ENCODE measurements around the gene CPNE5. TPM values are rescaled to one million over a fixed set of nuclear protein-coding genes. Genes with fewer than 3 reads are reported as not detected.

CPNE5 gene
- total RNA-seq, 4 donors from 2014 or later: 0.35 to 5.8 (median 2.9) TPM

GRCh38 chr6:36808634-36809033, 30.6 kb downstream of the CPNE5 start:
- DNase-seq: no peak
- H3K27me3 ChIP-seq: no peaks in the 10 kb centered on the region
- H3K4me1 ChIP-seq: no peaks in the 10 kb centered on the region
- no peaks in the 10 kb centered on the region for H3K36me3 ChIP-seq
- H3K27ac ChIP-seq: no peak overlapping the region
- H3K4me3 ChIP-seq: no peak overlapping the region
- TF ChIP-seq POLR2A (IDR thresholded peaks at IDR 0.05): no peak
- TF ChIP-seq, protein P1, sequence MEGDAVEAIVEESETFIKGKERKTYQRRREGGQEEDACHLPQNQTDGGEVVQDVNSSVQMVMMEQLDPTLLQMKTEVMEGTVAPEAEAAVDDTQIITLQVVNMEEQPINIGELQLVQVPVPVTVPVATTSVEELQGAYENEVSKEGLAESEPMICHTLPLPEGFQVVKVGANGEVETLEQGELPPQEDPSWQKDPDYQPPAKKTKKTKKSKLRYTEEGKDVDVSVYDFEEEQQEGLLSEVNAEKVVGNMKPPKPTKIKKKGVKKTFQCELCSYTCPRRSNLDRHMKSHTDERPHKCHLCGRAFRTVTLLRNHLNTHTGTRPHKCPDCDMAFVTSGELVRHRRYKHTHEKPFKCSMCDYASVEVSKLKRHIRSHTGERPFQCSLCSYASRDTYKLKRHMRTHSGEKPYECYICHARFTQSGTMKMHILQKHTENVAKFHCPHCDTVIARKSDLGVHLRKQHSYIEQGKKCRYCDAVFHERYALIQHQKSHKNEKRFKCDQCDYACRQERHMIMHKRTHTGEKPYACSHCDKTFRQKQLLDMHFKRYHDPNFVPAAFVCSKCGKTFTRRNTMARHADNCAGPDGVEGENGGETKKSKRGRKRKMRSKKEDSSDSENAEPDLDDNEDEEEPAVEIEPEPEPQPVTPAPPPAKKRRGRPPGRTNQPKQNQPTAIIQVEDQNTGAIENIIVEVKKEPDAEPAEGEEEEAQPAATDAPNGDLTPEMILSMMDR (IDR thresholded peaks at IDR 0.05): no peak
- no peaks in the 10 kb centered on the region for H3K9me3 ChIP-seq

DNA sequence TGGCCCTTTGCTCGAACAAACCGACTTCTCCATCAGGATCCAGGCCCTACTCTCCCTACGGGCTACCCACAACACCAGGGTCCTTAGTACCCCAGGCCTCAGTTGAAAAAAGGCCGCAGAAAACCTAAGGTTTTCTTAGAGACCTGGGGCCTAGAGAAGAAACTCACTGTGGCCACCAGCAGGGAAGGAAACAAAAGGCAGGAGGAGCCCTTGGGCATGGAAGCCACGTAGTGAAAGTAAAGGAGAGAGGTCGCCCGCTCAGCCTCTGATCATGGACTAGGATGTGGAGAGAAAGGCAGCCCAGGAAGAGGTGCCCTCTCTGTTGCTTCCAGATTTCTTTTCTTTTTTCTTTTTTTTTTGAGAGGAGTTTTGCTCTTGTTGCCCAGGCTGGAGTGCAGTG, 31.5 kb downstream of the CPNE5 start:
- Histone ChIP-seq H3K4me3 (no peak overlapping the region), H3K4me1 (no peaks in the 10 kb centered on the region), H3K27me3 (no peaks in the 10 kb centered on the region), H3K36me3 (no peaks in the 10 kb centered on the region), H3K9me3 (no peaks in the 10 kb centered on the region), H3K27ac (no peak overlapping the region)
- no peak for DNase-seq
- TF ChIP-seq POLR2A (IDR thresholded peaks at IDR 0.05): no peak
- TF ChIP-seq, protein P1 (IDR thresholded peaks at IDR 0.05): no peak

GRCh38 chr6:36807143-36807542, 32.1 kb downstream of the CPNE5 start:
- Histone ChIP-seq H3K27ac (no peak overlapping the region), H3K9me3 (no peaks in the 10 kb centered on the region), H3K27me3 (no peaks in the 10 kb centered on the region), H3K4me1 (no peaks in the 10 kb centered on the region), H3K36me3 (no peaks in the 10 kb centered on the region), H3K4me3 (no peak overlapping the region)
- DNase-seq: no peak
- TF ChIP-seq, protein P1 (IDR thresholded peaks at IDR 0.05): no peak
- TF ChIP-seq POLR2A (IDR thresholded peaks at IDR 0.05): no peak

- H3K4me1 ChIP-seq: no peaks in the 10 kb centered on the region
- no peaks in the 10 kb centered on the region for H3K9me3 ChIP-seq
- H3K4me3 ChIP-seq: no peak overlapping the region
- H3K27me3 ChIP-seq: no peaks in the 10 kb centered on the region
- DNase-seq: no peak
- H3K36me3 ChIP-seq: no peaks in the 10 kb centered on the region
- TF ChIP-seq, protein P1 (IDR thresholded peaks at IDR 0.05): no peak
- TF ChIP-seq POLR2A (IDR thresholded peaks at IDR 0.05): no peak
- H3K27ac ChIP-seq: no peak overlapping the region
These were observed 33.3 kb downstream of the CPNE5 start for GRCh38 chr6:36805917-36806316.

DNA sequence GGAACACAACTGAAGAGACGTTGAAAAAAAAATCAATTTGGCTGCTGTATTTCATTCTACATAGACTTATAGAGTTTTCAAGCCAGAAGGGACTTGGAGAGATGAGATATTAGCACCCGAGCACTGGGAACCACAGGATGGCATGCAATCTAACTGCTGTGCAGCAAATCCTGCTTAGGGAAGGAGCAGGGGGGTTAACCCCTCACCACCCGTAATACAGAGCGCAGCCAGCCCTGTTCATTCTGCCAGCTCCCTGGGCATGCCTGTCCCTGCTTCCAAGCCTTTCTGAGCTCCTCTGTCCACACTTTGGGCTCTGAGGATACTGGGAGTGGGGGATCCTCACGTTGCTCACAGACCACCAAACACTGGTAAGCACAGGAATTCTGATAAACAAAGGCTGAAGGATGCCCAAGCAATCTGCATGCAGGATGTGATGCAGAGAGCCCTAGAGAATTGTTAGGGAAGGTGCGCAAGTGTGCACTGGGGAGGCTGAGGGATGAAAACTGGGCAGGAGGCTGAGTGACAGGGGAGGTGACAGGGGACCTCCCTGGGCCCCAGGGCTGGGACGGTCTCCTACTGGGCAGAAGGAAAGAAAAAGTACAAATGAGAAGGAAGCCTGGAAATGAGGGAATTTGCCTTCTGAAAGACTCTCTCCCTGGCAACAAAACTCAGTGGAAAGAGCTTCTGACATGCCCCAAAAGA, 34.0 kb downstream of the CPNE5 start:
- no peaks in the 10 kb centered on the region for H3K36me3 ChIP-seq
- H3K27me3 ChIP-seq: no peaks in the 10 kb centered on the region
- DNase-seq: no peak
- TF ChIP-seq, protein P1 (IDR thresholded peaks at IDR 0.05): no peak
- no peak for TF ChIP-seq POLR2A (IDR thresholded peaks at IDR 0.05)
- H3K9me3 ChIP-seq: no peaks in the 10 kb centered on the region
- no peak overlapping the region for H3K27ac ChIP-seq
- no peaks in the 10 kb centered on the region for H3K4me1 ChIP-seq
- no peak overlapping the region for H3K4me3 ChIP-seq

Measured in Peyer's patch (tissue), 4 donors.